Right cardiac atrium (tissue), 5 donors: ENCODE data around the gene FITM1. TPM values are rescaled to one million over a fixed set of nuclear protein-coding genes. Genes with fewer than 3 reads are reported as not detected.

Experiments used
- ATAC-seq, 2 donors: fragments of 200-7000 bp; cut with Tn5 transposase; one replicate each; pipeline versions ENCODE4 v1.8.0 to v1.9.1; 2020; ENCODE audit warnings: moderate library complexity in 2 of 2, mild to moderate bottlenecking in 1 of 2
- DNase-seq, 3 donors: peaks; one replicate each; pipeline ENCODE4 v3.0.0-alpha.2; 2020
- H3K27ac ChIP-seq: one replicate; pipeline ENCODE4 v1.5.1; 2013; ENCODE audit warnings: mild to moderate bottlenecking, low read length, control low read depth, moderate library complexity
- H3K27me3 ChIP-seq: one replicate; pipeline ENCODE4 v1.6.1; 2013; ENCODE audit not compliant: control insufficient read depth, insufficient read depth
- H3K4me1 ChIP-seq: one replicate; pipeline ENCODE4 v1.6.1; 2013; ENCODE audit warnings: low read length; ENCODE audit not compliant: control insufficient read depth, insufficient read depth
- H3K4me3 ChIP-seq: one replicate; pipeline ENCODE4 v1.5.1; 2013; ENCODE audit warnings: low read length, control low read depth
- H3K9me3 ChIP-seq: one replicate; pipeline ENCODE4 v1.6.1; 2013; ENCODE audit warnings: low read length; ENCODE audit not compliant: control insufficient read depth
- WGBS: extraction: QIAGEN DNeasy Blood & Tissue Kit; methylation state at CpG from one replicate; pipeline ENCODE4 v1.1.7; 2013; 5-methylcytosine and 5-hydroxymethylcytosine counted together
- intact Hi-C, 4 donors: fragments of 100-400 bp; cut with DNase I; formaldehyde crosslinking; loops; one replicate each; pipeline versions ENCODE4 v1.11.0 to v1.14.0; 2022 to 2023
- polyA plus RNA-seq: library from polyadenylated mRNA; stranded (reverse); fragments of 200-250 nt; gene quantifications from one replicate; pipeline ENCODE4 v1.2.3, GENCODE V29; 2013
- total RNA-seq, 4 donors: library from RNA; stranded (reverse); fragmentation: NEBNext Ultra II Directional; extraction: Animal tissue kit (Norgen Biotek cat#: 25700); gene quantifications; one replicate each; pipeline ENCODE4 v1.2.1, GENCODE V29; 2021
- donor health status: healthy with polysubstance abuse.
- donor health status: DM: no; HTN: yes; CAD: no.
- donor health status: DM: no; HTN: no; CAD: no.
- donor health status: DM: no; HTN: yes; CAD: no; lungs with severe emphysema.
- donor health status: DM: yes; HTN: yes; CAD: no.

The FITM1 gene
- total and polyA plus RNA-seq, 5 donors = 87.4 to 224 (median 135) TPM

- Histone ChIP-seq H3K27me3 (no peaks in the 10 kb centered on the region), H3K27ac (no peak overlapping the region), H3K9me3 (no peaks in the 10 kb centered on the region), H3K4me1 (peaks cover 6% of the 10 kb centered on the region), H3K4me3 (no peak overlapping the region)
- intact Hi-C loops = no loop called here
- DNase-seq = no peak
- WGBS = 99% methylated on average over 1 of the region's 1 CpG
- ATAC-seq = no peak
Measured at GRCh38 chr14:24133735-24134134, 3.3 kb downstream of the FITM1 start.

DNA sequence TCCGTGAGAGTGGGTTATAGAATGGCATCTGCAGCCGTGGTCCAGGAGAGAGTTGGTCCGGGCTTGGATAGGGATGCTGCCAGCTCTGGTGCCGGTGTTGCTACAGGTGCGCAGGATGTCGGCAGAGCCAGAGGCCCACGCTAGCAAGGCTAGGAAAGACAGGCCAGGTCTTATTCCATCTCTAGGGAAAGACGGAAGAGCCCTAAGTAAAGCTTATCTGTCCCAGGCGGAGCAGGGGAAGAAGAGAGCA is 5.0 kb downstream of the FITM1 start:
- ATAC-seq = no peak

DNA sequence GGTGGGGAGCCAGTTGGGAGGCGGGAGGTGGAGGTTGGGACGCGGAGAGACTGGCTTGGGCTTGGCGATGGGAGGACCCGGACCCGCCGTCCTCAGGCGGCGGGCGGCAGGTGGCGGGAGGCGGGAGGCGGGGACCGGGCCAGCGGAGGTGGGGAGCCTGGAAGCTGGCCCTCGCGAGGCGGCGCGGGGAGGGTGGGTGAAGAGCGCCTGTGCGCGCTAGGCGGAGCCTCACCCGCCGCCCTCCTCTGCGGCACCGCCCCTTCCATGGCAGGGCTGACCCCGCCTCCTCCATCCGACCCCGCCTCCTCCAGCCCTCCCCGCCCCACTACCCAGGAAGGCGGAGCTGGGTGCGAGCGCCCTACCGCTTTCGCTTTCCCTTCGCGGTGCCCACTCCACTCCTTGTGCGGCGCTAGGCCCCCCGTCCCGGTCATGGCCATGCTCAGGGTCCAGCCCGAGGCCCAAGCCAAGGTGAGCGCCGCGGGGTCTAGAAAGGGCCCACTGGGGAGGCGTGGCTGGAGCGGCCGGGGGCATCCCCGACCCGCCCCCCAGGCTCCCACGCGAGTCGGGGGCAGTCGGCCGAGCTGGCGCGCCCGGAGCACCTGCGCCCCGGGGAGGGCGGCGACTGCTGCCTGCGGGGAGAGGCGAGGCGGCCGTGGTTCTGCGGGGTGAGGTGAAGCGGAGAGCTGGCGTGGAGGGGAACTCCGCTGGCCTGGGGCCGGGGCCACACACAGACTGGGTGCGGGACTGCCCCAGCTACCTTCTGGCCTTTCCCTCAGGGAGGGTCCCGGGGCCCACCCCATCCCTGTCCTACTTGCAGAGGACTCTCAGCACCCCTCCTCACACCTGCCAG is 5.6 kb downstream of the FITM1 start, which contains the start of gene PSME1:
TSS of gene PSME1 (plus strand) at position 361 of the 850 bp plus-strand sequence. CDS start at position 430, 69 bp downstream.
- H3K27ac ChIP-seq = peak within 1 kb of the TSS; percentile 65
- H3K9me3 ChIP-seq = no peaks in the 10 kb centered on the region
- no peaks in the 10 kb centered on the region for H3K27me3 ChIP-seq
- ATAC-seq = peak; percentile 95 to 97
- under 1% methylated on average over 74 of the region's 75 CpGs for WGBS
- peaks cover 2% of the 10 kb centered on the region for H3K4me1 ChIP-seq
- intact Hi-C loops = no loop called here
- peak; percentile 94 to 98 (median 98) for DNase-seq
- H3K4me3 ChIP-seq = peak within 1 kb of the TSS; percentile 67

More for the DNA sequence above, 5.0 kb downstream of the FITM1 start:
- H3K27ac ChIP-seq = peak overlapping the region; percentile 57
- intact Hi-C loops = no loop called here
- DNase-seq = no peak
- H3K27me3 ChIP-seq = no peaks in the 10 kb centered on the region
- H3K4me3 ChIP-seq = peak overlapping the region; percentile 39
- H3K4me1 ChIP-seq = peaks cover 7% of the 10 kb centered on the region
- 6% methylated on average over 9 of the region's 9 CpGs for WGBS
- H3K9me3 ChIP-seq = no peaks in the 10 kb centered on the region

- intact Hi-C loops = no loop called here
- Histone ChIP-seq H3K4me3 (peak overlapping the region; percentile 67), H3K27ac (peak overlapping the region; percentile 65), H3K9me3 (no peaks in the 10 kb centered on the region), H3K4me1 (peaks cover 2% of the 10 kb centered on the region), H3K27me3 (no peaks in the 10 kb centered on the region)
- WGBS = 40% methylated on average over 13 of the region's 13 CpGs
- DNase-seq = no peak
- no peak for ATAC-seq
Measured at GRCh38 chr14:24136684-24137528, 6.4 kb downstream of the FITM1 start.

DNA sequence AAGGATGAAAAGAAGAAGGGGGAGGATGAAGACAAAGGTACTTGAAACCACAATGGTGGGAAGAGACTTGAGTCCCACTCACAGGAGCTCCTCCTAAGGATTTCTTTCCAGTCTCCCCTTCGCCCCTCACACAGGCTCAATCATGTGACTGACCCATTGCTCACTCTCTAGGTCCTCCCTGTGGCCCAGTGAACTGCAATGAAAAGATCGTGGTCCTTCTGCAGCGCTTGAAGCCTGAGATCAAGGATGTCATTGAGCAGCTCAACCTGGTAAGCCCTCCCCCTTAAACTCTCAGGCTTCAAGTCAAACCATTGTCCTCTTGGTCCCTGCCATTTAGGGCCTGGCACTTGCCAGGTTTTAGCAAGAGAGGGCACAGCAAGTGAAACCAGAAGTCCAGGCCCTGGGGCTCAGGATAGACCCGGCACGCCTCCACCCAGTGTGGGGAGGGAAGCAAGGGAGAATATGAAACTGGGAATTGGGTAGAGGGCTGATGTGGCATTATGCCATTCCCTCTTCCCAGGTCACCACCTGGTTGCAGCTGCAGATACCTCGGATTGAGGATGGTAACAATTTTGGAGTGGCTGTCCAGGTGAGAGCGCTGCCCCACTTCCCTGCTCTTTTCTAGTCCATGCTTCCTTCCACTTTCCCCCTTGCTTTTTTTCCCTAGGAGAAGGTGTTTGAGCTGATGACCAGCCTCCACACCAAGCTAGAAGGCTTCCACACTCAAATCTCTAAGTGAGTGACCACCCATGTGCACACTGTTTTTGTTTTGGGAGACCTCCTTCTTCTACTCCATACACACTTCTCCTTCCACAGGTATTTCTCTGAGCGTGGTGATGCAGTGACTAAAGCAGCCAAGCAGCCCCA is 7.3 kb downstream of the FITM1 start:
- no peak for ATAC-seq
- no peaks in the 10 kb centered on the region for H3K9me3 ChIP-seq
- H3K27me3 ChIP-seq = no peaks in the 10 kb centered on the region
- no peak overlapping the region for H3K27ac ChIP-seq
- H3K4me3 ChIP-seq = no peak overlapping the region
- peaks cover 2% of the 10 kb centered on the region for H3K4me1 ChIP-seq
- no peak for DNase-seq
- 90% methylated on average over 8 of the region's 8 CpGs for WGBS
- intact Hi-C loops = no loop called here

GRCh38 chr14:24138396-24139271 is 8.2 kb downstream of the FITM1 start:
- Histone ChIP-seq H3K27ac (no peak overlapping the region), H3K9me3 (no peaks in the 10 kb centered on the region), H3K27me3 (no peaks in the 10 kb centered on the region), H3K4me3 (no peak overlapping the region), H3K4me1 (peaks cover 2% of the 10 kb centered on the region)
- ATAC-seq = no peak
- DNase-seq = no peak
- intact Hi-C loops = no loop called here
- WGBS = 80% methylated on average over 13 of the region's 13 CpGs

DNA sequence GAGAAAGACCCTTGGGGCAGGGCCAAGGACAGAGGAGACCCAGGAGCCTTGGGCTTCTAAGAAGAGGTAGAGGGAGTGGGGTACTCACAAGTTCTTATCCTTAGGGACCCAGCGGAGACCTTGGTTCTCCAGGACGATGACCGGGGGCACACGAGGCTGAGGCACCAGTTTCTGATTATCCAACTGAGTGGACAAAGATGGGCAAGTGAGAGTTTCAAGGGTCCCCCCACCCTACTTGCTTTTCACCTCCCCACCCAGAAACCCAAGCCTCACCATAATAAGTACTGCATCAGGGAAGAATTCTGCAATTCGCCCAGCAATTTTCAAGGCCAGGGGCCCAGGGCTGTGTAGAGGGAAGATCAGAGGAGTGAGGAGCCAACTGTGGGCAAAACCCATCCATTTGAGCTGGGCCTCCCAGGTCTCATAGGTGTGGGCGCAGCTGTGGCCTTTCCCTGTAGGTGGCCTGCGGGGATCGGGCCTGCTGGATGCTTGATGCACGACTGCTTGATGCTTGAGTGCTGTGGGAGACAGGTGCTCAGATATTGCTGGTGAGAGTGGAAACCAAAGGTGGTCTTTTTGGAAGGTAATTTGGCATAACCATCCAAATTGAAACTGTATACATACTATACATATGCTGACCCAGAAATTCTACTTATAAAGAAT is 8.9 kb downstream of the FITM1 start:
- no peak overlapping the region for H3K4me3 ChIP-seq
- peaks cover 2% of the 10 kb centered on the region for H3K4me1 ChIP-seq
- ATAC-seq (no peak), DNase-seq (no peak)
- no peaks in the 10 kb centered on the region for H3K27me3 ChIP-seq
- WGBS = 89% methylated on average over 9 of the region's 9 CpGs
- H3K9me3 ChIP-seq = no peaks in the 10 kb centered on the region
- H3K27ac ChIP-seq = no peak overlapping the region
- intact Hi-C loops = no loop called here

- H3K27me3 ChIP-seq = no peaks in the 10 kb centered on the region
- under 1% methylated on average over 65 of the region's 65 CpGs for WGBS
Measured at GRCh38 chr14:24141097-24141880, 10.8 kb downstream of the FITM1 start, which contains the start of gene EMC9. EMC9 (minus strand) TSS chr14:24141591; CDS start chr14:24141304, 287 bp downstream.

DNA sequence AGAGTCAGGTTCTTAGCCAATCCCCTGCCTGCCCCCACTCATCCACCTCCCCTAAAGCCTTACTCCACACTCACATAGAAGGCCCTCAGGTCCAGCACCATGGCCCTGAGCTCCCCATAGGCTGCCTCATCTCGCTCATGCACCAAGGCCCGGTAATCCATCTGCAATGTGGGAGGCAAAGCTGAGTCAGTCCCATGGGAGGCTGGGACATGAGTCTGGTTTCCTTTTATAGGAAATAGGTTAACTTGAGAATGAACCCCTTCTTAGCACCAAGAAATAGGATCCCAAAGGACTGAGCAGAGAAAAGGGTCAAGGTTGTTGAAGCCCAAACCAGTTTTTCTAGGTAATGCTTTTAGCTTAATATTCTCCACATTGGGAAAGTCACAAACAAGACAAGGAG is 13.1 kb downstream of the FITM1 start:
- Histone ChIP-seq H3K27ac (no peak overlapping the region), H3K9me3 (no peaks in the 10 kb centered on the region), H3K27me3 (no peaks in the 10 kb centered on the region), H3K4me3 (no peak overlapping the region), H3K4me1 (peaks cover 12% of the 10 kb centered on the region)
- no peak for ATAC-seq
- WGBS = 59% methylated on average over 2 of the region's 2 CpGs
- intact Hi-C loops = no loop called here
- no peak for DNase-seq

More at GRCh38 chr14:24141097-24141880, 10.8 kb downstream of the FITM1 start, which contains the start of gene EMC9:
- DNase-seq (peak; percentile 100), ATAC-seq (peak; percentile 95 to 96)
- H3K4me3 ChIP-seq = peak within 1 kb of the TSS; percentile 75
- H3K27ac ChIP-seq = peak within 1 kb of the TSS; percentile 98
- H3K4me1 ChIP-seq = peaks cover 6% of the 10 kb centered on the region
- intact Hi-C loops = no loop called here
- H3K9me3 ChIP-seq = no peaks in the 10 kb centered on the region
